Measurements from ENCODE around the gene LNX2. TPM values are rescaled to one million over a fixed set of nuclear protein-coding genes. Genes with fewer than 3 reads are reported as not detected.

Gene LNX2
- total RNA-seq, 1 donor from 2014 or later: 6.5 TPM

GRCh38 chr13:27516103-27516502, 104.2 kb downstream of the LNX2 start:
- intact Hi-C loops (cut with micrococcal nuclease): no loop called here

- intact Hi-C loops (cut with micrococcal nuclease): no loop called here
These were observed 110.2 kb downstream of the LNX2 start for GRCh38 chr13:27510082-27510481.

DNA sequence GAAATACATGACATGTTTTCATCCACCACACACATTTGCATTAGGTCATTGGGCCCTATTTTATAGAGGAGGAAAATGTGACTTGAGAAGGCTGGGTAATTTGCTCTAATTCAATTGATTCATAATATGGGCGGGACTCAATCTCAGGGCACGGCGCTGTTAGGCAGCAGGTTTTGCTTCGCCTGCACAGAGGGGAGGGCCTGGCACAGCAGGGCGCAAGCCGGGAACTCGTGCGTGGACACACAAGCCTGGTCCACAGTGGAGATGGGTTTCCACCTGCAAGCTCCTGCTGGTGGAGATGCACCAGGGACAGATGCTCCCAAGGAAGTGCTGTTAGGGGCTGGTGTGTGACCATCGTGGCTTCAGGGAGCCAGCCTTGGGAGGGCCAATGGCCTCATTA, 111.5 kb downstream of the LNX2 start:
- intact Hi-C loops (cut with micrococcal nuclease): no loop called here

- intact Hi-C loops (cut with micrococcal nuclease): no loop called here
These were observed 114.5 kb downstream of the LNX2 start for GRCh38 chr13:27505792-27506191.

DNA sequence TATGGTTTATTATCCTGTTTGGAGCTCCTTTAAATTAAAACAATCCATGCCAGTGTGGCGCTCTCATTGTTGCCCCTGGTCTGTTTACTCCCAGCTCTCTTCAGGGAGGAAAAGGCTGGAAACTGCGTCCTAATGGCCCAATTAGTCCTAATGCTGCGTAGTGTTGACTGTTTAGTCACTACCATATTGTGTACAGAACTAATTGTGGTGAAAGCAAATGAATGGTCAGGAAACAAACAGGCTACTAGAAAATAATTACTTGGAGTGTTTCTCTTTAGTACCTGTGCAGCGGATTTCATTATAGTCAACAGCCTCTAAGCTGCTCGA, 115.5 kb downstream of the LNX2 start:
- intact Hi-C loops (cut with micrococcal nuclease): no loop called here

DNA sequence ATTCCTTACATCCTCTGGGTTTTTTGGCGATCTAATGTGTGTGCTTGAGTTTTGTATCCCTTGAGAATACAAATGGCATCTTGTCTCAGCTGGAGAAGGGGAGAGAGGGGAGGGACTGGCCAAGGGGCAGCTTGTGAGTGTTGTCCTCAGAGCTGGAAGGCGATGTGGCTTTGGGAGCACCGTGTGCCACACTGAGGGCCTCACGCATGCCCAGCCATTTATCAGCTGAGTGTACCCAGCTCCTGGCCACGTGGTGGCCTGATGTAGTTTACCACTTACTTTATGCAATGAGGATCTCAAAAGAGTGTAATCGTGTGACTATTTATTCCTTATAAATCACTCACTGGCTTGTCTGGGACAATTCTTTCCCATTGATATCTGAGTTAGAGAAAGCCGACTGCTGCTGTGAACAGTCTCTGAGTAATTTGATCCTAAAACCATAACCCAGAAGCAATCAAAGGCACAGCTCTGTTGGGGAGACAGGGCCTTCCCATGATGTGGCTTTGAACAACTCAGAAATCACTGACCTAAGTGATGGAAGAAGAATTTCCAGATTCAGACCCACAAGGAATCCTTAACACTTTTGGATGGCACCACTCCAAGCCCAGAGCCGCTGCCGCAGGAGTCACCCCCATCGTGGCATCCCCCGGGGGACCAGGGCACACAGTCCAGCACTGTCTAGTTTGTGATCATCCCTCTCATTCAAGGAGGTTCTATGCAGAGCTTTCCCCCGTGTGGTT, 116.0 kb downstream of the LNX2 start:
- intact Hi-C loops (cut with micrococcal nuclease): no loop called here

DNA sequence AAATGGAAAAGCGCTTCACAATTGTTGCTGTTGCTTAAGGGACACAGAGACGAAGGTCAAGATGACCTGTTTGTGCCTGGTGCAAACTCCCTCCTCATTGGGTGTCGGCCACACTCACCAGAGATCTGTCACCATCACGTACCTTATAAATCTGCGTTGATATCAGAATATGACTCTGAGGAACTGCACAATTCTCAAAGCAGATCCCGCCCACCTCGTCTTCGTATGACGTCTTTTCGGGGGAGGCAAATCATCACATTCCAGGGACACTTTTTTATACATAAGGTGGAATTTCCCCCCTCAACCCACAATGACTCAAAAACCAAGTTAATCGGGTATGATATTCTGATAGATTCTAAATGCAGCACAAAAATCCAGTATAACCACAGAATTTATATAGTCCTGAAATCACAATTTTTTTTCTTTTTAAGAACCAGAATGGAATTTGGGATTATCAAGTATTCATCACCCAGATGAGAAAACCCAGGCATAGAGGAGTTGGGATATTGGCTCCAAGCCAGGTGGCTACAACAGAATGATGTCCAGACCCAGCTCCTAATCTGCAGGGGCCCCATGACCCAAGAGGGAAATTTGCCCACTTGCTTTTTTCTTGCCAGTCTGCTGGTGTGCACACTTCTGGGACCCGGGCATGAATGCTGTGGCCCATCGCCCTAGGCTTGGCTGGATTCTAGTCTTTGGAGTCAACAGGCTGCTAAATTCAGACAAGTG, 119.4 kb downstream of the LNX2 start:
- intact Hi-C loops (cut with micrococcal nuclease): no loop called here

GRCh38 chr13:27497563-27498230, 122.6 kb downstream of the LNX2 start:
- intact Hi-C loops (cut with micrococcal nuclease): no loop called here

- intact Hi-C loops (cut with micrococcal nuclease): no loop called here
These were observed 123.6 kb downstream of the LNX2 start for GRCh38 chr13:27496536-27497273.

DNA sequence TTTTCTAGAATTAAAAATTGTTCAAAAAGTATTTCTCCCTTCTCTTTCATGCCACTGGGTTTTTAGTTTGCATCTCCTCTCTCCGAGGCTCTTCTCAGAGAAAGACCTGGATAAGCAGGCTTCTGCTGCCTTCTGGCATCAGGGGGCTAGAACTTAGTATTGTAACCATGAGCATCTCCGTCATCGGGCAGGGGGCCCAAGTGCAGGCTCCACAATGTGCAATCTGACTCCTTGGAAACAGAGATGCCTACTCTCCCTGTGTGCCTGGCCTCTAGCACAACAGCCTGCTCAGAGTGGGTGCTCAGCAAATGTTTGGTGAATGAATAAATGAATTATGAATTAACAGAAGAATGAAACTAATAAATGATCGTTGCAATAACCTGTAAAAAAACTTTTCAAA, 124.3 kb downstream of the LNX2 start:
- intact Hi-C loops (cut with micrococcal nuclease): no loop called here

Other genes with a start within 250 kb of the LNX2 start
- 198 TPM in 2 replicates for gene GTF3A, start 195.9 kb downstream of the LNX2 start, total RNA-seq
- gene MTIF3, start 170.0 kb downstream of the LNX2 start, total RNA-seq: 47.6 and 52.6 TPM in 2 replicates
- gene POLR1D, start 1.4 kb upstream of the LNX2 start, total RNA-seq: 99.5 and 103 TPM in 2 replicates
- gene GSX1, start 172.0 kb upstream of the LNX2 start, total RNA-seq: not detected in 2 replicates

Data from T-helper 1 cell treated with Interleukin-12 subunit alpha and Interleukin-12 subunit beta and Interleukin-4 antibody, amounts not matched to agents 30 ng/mL and 1 ng/mL, for 36 hours (primary cell).